H9 (cell line): Measurements from ENCODE around the gene TMEM79. TPM values are rescaled to one million over a fixed set of nuclear protein-coding genes. Genes with fewer than 3 reads are reported as not detected.

Experiments
- DNase-seq: peaks from one replicate; pipeline ENCODE4 v3.0.0-alpha.2; 2017
- H2AFZ ChIP-seq: one replicate; pipeline ENCODE4 v1.6.1; 2013; ENCODE audit warnings: mild to moderate bottlenecking, low read length, control low read depth, moderate library complexity
- H2AK5ac ChIP-seq: 2 replicates; pipeline ENCODE4 v1.6.1; 2013; ENCODE audit warnings: low read length, control low read depth, mixed read lengths; ENCODE audit not compliant: insufficient read length
- H2BK120ac ChIP-seq: one replicate; pipeline ENCODE4 v1.6.1; 2013; ENCODE audit warnings: low read depth, mild to moderate bottlenecking, low read length, control low read depth, inconsistent platforms; ENCODE audit not compliant: poor library complexity, severe bottlenecking
- H2BK12ac ChIP-seq: 2 replicates; pipeline ENCODE4 v1.6.1; 2013; ENCODE audit warnings: low read length, control low read depth, mixed read lengths, low read depth; ENCODE audit not compliant: insufficient read length
- H2BK15ac ChIP-seq: 2 replicates; pipeline ENCODE4 v1.6.1; 2013; ENCODE audit warnings: low read depth, low read length, control low read depth
- H2BK20ac ChIP-seq: one replicate; pipeline ENCODE4 v1.6.1; 2013; ENCODE audit warnings: low read depth, mild to moderate bottlenecking, low read length, control low read depth, inconsistent platforms; ENCODE audit not compliant: poor library complexity, severe bottlenecking
- H2BK5ac ChIP-seq: 2 replicates; pipeline ENCODE4 v1.6.1; 2013; ENCODE audit warnings: low read length, control low read depth, mixed read lengths; ENCODE audit not compliant: insufficient read length
- H3K14ac ChIP-seq: 2 replicates; pipeline ENCODE4 v1.6.1; 2013; ENCODE audit warnings: low read length, control low read depth; ENCODE audit not compliant: insufficient read depth
- H3K18ac ChIP-seq: 2 replicates; pipeline ENCODE4 v1.6.1; 2013; ENCODE audit warnings: low read depth, mild to moderate bottlenecking, mixed read lengths, low read length, control low read depth; ENCODE audit not compliant: insufficient read length
- H3K23ac ChIP-seq: 2 replicates; pipeline ENCODE4 v1.6.1; 2013; ENCODE audit warnings: low read length, control low read depth, mixed read lengths, low read depth; ENCODE audit not compliant: insufficient read length
- H3K23me2 ChIP-seq: 2 replicates; pipeline ENCODE4 v1.6.1; 2013; ENCODE audit warnings: low read depth, mild to moderate bottlenecking, mixed read lengths, low read length, control low read depth; ENCODE audit not compliant: insufficient read length, poor library complexity, severe bottlenecking
- H3K27ac ChIP-seq: 2 replicates; pipeline ENCODE4 v1.5.1; 2013; ENCODE audit warnings: low read length, control low read depth, mixed read lengths, low read depth; ENCODE audit not compliant: insufficient read length
- H3K27me3 ChIP-seq: 2 replicates; pipeline ENCODE4 v1.6.1; 2013; ENCODE audit warnings: low read length, control low read depth, inconsistent platforms; ENCODE audit not compliant: insufficient read depth
- H3K4ac ChIP-seq: 2 replicates; pipeline ENCODE4 v1.6.1; 2013; ENCODE audit warnings: low read depth, mild to moderate bottlenecking, control low read depth, inconsistent platforms, low read length, moderate library complexity
- H3K4me1 ChIP-seq: 2 replicates; pipeline ENCODE4 v1.6.1; 2013; ENCODE audit warnings: low read length, control low read depth, inconsistent platforms; ENCODE audit not compliant: insufficient read depth
- H3K4me2 ChIP-seq: 2 replicates; pipeline ENCODE4 v1.6.1; 2013; ENCODE audit warnings: low read length, control low read depth, mixed read lengths; ENCODE audit not compliant: insufficient read length, insufficient read depth
- H3K56ac ChIP-seq: 2 replicates; pipeline ENCODE4 v1.6.1; 2013; ENCODE audit warnings: low read depth, mild to moderate bottlenecking, mixed read lengths, low read length, control low read depth; ENCODE audit not compliant: insufficient read length
- H3K79me1 ChIP-seq: 2 replicates; pipeline ENCODE4 v1.6.1; 2013; ENCODE audit warnings: low read depth, mild to moderate bottlenecking, moderate library complexity, low read length, control low read depth, inconsistent platforms; ENCODE audit not compliant: insufficient read depth, poor library complexity, severe bottlenecking
- H3K79me2 ChIP-seq: 2 replicates; pipeline ENCODE4 v1.6.1; 2013; ENCODE audit warnings: low read length, control low read depth, inconsistent platforms; ENCODE audit not compliant: insufficient read depth
- H3K9ac ChIP-seq: 2 replicates; pipeline ENCODE4 v1.6.1; 2013; ENCODE audit warnings: low read length, control low read depth, mixed read lengths; ENCODE audit not compliant: insufficient read length; ENCODE audit errors: extremely low read depth
- H3K9me3 ChIP-seq: one replicate; pipeline ENCODE4 v1.6.1; 2013; ENCODE audit warnings: low read depth, low read length, inconsistent platforms; ENCODE audit not compliant: control insufficient read depth
- H3T11ph ChIP-seq: one replicate; pipeline ENCODE4 v1.6.1; 2013; ENCODE audit warnings: mild to moderate bottlenecking, low read length, control low read depth, inconsistent platforms
- H4K20me1 ChIP-seq: one replicate; pipeline ENCODE4 v1.6.1; 2013; ENCODE audit not compliant: control insufficient read depth, insufficient read length, insufficient read depth
- H4K5ac ChIP-seq: 2 replicates; pipeline ENCODE4 v1.6.1; 2013; ENCODE audit warnings: low read depth, mild to moderate bottlenecking, mixed read lengths, low read length, control low read depth; ENCODE audit not compliant: insufficient read length
- H4K8ac ChIP-seq: replicated peaks from 2 replicates; pipeline ENCODE4 v1.6.1; 2013; ENCODE audit warnings: low read length, control low read depth, mixed read lengths, low read depth; ENCODE audit not compliant: insufficient read length
- H4K91ac ChIP-seq: 2 replicates; pipeline ENCODE4 v1.6.1; 2013; ENCODE audit warnings: low read depth, mild to moderate bottlenecking, moderate library complexity, mixed read lengths, low read length, control low read depth; ENCODE audit not compliant: insufficient read length
- H3K27ac Mint-ChIP-seq, 3 experiments: 2 replicates in 2 of 3; 3 replicates in 1 of 3; pipeline ENCODE4 v1.8.0; 2020 to 2021; ENCODE audit warnings: mixed read lengths in 3 of 3, mild to moderate bottlenecking in 1 of 3, moderate library complexity in 1 of 3
- H3K27me3 Mint-ChIP-seq: 2 replicates; pipeline ENCODE4 v1.8.0; 2021; ENCODE audit warnings: low read depth, mild to moderate bottlenecking, moderate library complexity, mixed read lengths
- H3K36me3 Mint-ChIP-seq, 3 experiments: 2 replicates in 2 of 3; 3 replicates in 1 of 3; pipeline ENCODE4 v1.8.0; 2020 to 2021; ENCODE audit warnings: low read depth in 3 of 3, mixed read lengths in 3 of 3; ENCODE audit not compliant: insufficient read depth in 1 of 3
- H3K4me1 Mint-ChIP-seq, 2 experiments: 2 replicates each; pipeline ENCODE4 v1.8.0; 2020; ENCODE audit warnings: mixed read lengths in 2 of 2
- H3K4me3 Mint-ChIP-seq, 2 experiments: 2 replicates in 1 of 2; 3 replicates in 1 of 2; pipeline ENCODE4 v1.8.0; 2020 to 2021; ENCODE audit warnings: mild to moderate bottlenecking in 2 of 2, mixed read lengths in 2 of 2, moderate library complexity in 1 of 2
- H3K9me3 Mint-ChIP-seq, 2 experiments: 2 replicates in 1 of 2; 3 replicates in 1 of 2; pipeline ENCODE4 v1.8.0; 2020; ENCODE audit warnings: mild to moderate bottlenecking in 2 of 2, mixed read lengths in 2 of 2, moderate library complexity in 1 of 2
- CTCF ChIP-seq: fragments of 200-600 bp; sonication (generic); conservative IDR thresholded peaks from 3 replicates; pipeline ENCODE4 v1.8.0; 2021; ENCODE audit warnings: antibody characterized with exemption, mild to moderate bottlenecking
- WGBS: extraction: QIAGEN DNeasy Blood & Tissue Kit; methylation state at CpG from one replicate; pipeline ENCODE4 v1.1.7; 2013; ENCODE audit warnings: missing lambda C conversion rate, low lambda C conversion rate, mixed read lengths; ENCODE audit not compliant: insufficient read length; ENCODE audit errors: extremely low coverage; 5-methylcytosine and 5-hydroxymethylcytosine counted together
- total RNA-seq: library from RNA; stranded (reverse); gene quantifications from 2 replicates; pipeline ENCODE4 v1.2.1, GENCODE V29; 2021

Gene TMEM79
- total RNA-seq, 1 experiment from 2014 or later = 2.6 TPM

- Histone ChIP-seq H2AK5ac (no peak within 1 kb of the TSS), H3K79me2 (no peaks in the 10 kb centered on the region), H3K27me3 (no peaks in the 10 kb centered on the region), H3K23me2 (peaks cover 3% of the 10 kb centered on the region), H4K20me1 (no peaks in the 10 kb centered on the region), H3K14ac (no peak within 1 kb of the TSS), H2BK20ac (no peak within 1 kb of the TSS), H3K79me1 (no peaks in the 10 kb centered on the region), H3K4ac (no peak within 1 kb of the TSS), H4K8ac (no peak within 1 kb of the TSS), H3K18ac (no peak within 1 kb of the TSS), H3K4me2 (no peak within 1 kb of the TSS), H2BK12ac (no peak within 1 kb of the TSS), H3K27ac (no peak within 1 kb of the TSS), H2BK15ac (no peak within 1 kb of the TSS), H3T11ph (no peak within 1 kb of the TSS), H2BK120ac (no peak within 1 kb of the TSS), H3K9ac (no peak within 1 kb of the TSS), H4K91ac (no peak within 1 kb of the TSS), H3K4me1 (no peaks in the 10 kb centered on the region), H3K23ac (no peak within 1 kb of the TSS), H2AFZ (no peak within 1 kb of the TSS), H3K56ac (no peak within 1 kb of the TSS), H4K5ac (no peak within 1 kb of the TSS), H3K9me3 (no peaks in the 10 kb centered on the region), H2BK5ac (no peak within 1 kb of the TSS)
- Mint-ChIP-seq H3K36me3 (peaks cover 10 to 33% (median 29%) of the 10 kb centered on the region in 3 experiments; a peak in 6 of 7 replicates), H3K27ac (peak within 1 kb of the TSS; percentile 55 to 80 (median 64); a peak in 3 of 7 replicates), H3K9me3 (no peaks in the 10 kb centered on the region), H3K4me3 (no peak within 1 kb of the TSS), H3K4me1 (peaks cover 2 to 6% of the 10 kb centered on the region in 2 experiments), H3K27me3 (peaks cover 4% of the 10 kb centered on the region; the same call in 1 of the 2 replicates)
- no CpG with 5 or more reads among the region's 14 CpGs for WGBS
- TF ChIP-seq CTCF = no peak
- DNase-seq = no peak
Measured at GRCh38 chr1:156241926-156242325, 42.2 kb upstream of the TMEM79 start, which contains the start of gene BGLAP. Gene BGLAP (plus strand): TSS chr1:156242184. CDS start chr1:156242232, 48 bp downstream.
